Measurements from ENCODE around the gene CEMIP2.

The CEMIP2 gene

DNA sequence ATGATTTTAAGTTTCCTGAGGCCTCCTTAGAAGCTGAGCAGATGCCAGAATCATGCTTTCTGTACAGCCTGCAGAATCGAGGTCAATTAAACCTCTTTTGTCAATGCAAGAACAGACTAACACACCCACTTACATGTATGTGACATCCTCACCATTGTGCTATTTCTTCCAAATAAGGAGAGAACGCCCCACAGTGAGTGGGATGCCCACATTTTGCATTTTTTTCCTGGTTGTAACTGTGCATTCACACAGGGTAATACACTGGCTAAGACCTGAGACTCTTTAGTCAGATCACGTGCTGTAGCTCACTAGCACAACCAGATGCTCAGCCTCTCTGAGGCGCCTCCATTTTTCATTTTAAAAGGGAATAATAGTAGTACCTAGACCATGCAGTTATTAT is 4.4 kb upstream of the CEMIP2 start:
- no peak for DNase-seq

DNA sequence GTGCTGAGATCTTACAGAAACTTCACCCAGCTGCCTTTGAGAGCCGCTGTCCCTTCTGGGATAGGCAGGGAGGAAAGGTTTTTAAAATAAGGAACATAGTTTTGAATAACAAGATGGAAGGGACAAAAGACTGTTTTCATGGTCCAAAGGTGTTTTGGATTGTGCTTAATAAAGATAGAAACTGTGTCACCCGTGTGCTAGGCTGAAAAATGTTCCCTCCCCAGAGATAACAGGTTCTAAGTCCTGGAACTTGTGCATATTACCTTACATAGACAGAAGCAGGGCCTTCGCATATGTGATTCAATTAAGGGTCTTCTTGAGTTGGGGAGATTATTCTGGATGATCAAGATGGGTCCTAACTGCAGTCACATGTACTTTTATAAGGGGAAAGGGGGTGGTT is 1.9 kb upstream of the CEMIP2 start:
- DNase-seq, result no peak

DNA sequence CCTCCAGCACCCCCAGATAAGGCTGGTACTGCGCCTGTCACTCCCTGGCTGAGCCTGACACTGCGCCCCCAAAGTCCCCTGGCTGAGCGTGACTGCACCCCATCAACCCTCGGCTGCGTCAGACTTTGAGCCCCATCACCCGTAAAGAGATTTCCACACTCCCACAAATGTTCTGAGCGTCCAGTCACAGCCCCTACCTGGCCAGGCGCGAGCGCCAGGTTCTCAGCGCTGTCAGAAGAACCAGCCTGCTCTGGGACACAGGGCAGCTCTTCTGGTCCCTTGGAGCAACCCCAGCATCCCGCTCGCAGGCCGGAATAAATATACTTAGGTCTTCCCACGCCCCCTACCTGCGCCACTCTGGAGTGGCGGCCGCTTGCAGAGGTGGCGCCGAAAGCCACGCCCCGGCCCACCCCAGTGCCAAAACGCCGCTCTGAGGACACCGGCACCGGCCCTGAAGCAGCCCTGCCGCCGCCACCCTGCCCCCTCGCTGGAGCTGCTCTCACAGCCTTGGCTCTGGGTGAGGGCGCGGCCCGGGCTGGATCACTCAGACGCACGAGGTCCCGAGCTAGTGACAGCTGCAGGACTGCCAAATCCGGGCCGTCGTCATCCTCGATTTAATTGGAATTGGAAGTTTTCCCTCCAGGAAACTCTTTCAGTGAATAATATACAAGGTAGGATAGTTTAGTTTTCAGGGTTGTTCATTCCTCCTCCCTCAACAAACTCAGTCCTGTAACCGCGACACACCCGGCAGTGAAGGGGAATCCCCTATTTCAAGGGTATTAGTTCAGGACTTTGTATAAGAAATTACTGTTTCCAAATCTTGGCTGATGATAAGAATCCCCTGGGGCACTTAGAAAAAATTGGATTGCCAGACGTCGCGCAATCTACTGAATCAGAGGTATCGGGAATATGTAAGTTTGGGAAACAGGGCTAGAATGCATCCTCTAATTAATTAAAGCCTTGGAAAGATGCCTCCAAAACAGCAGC is 1.2 kb upstream of the CEMIP2 start:
- DNase-seq, result peak; percentile 79

DNA sequence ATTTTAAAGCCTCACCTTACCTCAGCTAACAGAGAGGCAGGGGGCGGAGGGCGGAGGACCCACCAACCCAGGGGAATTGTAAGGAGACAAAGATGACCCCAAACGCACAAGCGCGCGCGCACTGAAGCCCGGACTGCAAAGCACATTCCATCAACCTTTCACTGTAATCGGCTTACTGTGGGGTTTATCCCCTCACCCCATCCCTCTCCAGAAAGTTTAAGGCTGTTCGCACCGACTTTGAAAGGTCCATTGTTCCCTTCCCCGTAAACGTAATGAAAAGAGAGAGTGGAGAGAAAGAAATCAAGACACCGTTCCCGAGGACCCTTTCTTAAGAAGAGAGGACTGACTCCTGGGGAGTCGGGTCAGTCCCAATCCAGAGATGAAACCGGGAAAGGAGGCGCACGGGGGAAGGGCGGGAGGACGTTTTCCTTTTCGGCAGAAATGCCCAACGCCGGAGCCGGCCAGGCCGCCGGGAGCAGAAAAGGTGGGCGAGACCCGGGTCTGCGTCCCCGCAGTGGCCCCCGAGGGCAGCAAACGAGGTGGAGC is 464 bp downstream of the CEMIP2 start:
- no peak for DNase-seq

- no peak for DNase-seq
Observed at GRCh38 chr9:71767163-71767775, 1.0 kb downstream of the CEMIP2 start.

DNA sequence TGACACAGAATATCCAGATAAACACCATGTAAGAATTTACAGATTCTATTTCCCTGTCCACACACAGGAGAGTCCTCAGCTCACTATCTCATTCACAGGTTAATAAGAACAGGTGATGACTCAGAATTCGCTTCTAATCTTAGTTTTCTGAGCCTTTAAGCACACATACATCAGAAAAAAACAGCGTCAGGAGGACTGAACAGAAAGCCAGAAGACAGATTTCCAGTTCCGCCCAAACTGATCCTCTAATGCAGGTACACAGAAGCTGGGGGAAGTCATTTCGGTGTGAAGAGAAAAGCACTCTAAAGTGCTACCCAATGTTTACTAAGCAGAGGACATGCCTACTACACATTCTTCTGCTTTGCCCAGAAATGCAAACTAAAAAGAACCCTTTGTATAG is 1.6 kb downstream of the CEMIP2 start:
- DNase-seq, result no peak

DNA sequence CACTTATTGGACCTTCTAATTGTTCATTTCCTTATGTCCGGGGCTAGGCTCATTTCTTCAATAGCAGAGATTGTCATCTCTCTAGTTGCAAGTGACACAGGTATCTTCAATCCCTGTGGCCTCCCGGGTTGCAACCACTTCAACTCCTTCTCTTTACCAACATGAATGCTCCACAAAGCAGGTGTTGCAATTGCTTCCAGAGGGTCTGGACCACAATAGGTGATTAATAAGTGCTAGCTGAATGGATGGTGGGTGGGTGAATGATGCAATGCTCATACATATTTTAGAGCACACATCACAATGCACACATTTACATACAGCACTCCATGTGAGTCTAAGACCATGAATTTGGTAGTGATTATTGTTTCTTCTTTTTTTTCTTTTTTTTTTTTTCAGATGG is 2.6 kb downstream of the CEMIP2 start:
- DNase-seq, result no peak

GRCh38 chr9:71764891-71765290 is 3.4 kb downstream of the CEMIP2 start:
- no peak for DNase-seq

DNA sequence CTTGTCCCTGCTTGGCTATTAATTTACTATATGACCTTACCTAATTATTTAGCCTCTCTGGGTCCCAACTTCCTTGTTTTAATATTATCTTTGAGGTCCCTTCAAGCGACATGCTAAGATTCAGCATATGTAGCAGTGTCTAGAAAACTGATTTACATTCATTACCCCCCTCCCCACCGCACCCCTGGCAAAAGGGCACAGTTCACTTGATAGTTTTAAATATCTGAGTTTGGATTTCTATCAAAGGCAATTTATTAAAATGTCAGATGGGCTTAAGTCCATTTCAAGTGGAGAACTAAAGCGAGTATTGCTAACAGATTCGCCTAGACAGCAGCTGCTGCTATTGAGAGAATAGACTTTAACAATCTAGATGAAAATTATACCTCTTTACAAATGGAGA is 3.9 kb downstream of the CEMIP2 start:
- DNase-seq, result no peak

- no peak for DNase-seq
Observed at GRCh38 chr9:71763832-71764231, 4.5 kb downstream of the CEMIP2 start.

- DNase-seq, result no peak
Observed at GRCh38 chr9:71762900-71763653, 5.2 kb downstream of the CEMIP2 start.

DNA sequence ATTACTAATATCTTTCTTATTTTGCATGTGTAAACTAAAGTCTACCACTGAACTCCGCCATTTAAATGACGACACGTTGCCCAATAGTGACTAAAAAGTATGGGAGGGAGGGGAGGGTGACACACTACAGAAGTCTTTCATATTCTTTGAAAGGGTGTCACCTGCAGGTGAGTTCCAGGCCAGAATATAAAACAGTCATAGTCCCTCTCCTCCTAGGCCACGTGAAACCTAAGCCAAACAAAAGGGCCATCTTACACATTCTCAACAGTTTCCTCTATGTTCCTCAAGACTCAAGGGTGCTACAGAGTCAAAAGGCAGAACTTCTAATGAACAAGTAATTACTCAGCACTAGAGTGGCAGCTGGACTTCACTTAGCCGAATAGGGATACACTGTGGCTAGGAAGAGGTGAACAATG is 6.4 kb downstream of the CEMIP2 start:
- DNase-seq, result no peak

GRCh38 chr9:71760901-71761300 is 7.4 kb downstream of the CEMIP2 start:
- DNase-seq, result no peak

GRCh38 chr9:71758785-71759184 is 9.5 kb downstream of the CEMIP2 start:
- peak; percentile 76 for DNase-seq

DNA sequence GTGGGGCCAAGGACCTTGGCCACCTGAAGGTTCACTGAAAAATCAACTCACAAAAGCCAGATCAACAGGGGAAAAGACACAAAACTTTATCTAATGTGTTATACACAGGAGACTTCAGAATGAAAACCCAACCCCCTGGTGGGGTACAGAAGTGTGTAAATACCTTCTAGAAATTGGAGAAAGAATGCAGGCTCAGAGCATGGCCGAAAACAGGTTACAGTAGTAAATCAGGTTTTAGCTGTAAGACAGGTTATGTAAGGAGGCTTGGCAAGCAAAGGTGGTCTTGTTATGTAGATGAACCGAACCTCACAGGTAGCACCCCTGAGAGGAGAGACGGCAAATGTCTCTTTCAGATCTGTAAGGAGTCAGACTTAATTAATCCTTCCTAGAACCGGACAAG is 10.0 kb downstream of the CEMIP2 start:
- DNase-seq, result no peak

- DNase-seq, result no peak
Observed at GRCh38 chr9:71756753-71757152, 11.6 kb downstream of the CEMIP2 start.

GRCh38 chr9:71755869-71756268 is 12.4 kb downstream of the CEMIP2 start:
- DNase-seq, result no peak

- no peak for DNase-seq
Observed at GRCh38 chr9:71755230-71755629, 13.1 kb downstream of the CEMIP2 start.

GRCh38 chr9:71754151-71754550 is 14.2 kb downstream of the CEMIP2 start:
- DNase-seq, result no peak

- DNase-seq, result no peak
Observed at GRCh38 chr9:71752928-71753327, 15.4 kb downstream of the CEMIP2 start.

DNA sequence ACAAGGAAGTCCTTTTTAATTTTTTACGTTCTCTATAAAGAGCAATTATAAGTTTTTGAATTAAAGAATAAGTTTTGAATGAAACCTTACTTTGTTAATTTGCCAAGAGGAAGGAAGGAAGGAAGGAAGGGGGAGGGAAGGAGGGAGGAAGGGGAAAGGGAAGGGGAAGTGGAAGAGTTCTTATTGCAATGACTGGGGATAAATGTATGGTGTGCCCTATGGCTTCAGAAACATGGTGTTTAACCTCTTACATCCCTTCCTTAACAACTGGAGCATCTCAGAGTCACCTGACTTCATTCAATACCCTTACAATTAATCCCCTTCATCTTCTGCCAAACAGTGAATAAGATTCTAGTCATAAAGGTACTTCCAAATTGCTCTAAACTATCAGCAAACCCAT is 16.0 kb downstream of the CEMIP2 start:
- no peak for DNase-seq

DNA sequence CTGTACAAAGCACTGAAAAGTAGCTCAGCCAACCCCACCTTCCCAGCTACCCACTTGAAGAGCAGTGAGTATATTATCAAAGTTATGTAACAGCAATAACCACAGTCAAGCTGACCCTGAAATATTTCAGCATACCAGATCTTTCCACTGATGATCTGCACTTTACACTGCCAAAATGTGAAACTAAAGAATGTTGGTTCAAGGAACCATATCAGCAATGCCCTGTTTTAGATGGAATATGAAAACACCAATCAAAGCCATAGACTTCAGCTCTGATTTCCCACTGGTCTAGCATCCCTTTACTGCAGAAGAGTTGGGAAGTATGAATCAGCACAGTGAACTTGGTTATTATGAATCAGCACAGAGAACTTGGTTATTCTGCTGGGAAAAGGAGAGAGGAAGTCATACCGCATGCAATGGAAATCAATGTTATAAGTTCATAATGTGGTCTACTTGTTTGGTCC is 20.0 kb downstream of the CEMIP2 start:
- DNase-seq, result no peak

DNA sequence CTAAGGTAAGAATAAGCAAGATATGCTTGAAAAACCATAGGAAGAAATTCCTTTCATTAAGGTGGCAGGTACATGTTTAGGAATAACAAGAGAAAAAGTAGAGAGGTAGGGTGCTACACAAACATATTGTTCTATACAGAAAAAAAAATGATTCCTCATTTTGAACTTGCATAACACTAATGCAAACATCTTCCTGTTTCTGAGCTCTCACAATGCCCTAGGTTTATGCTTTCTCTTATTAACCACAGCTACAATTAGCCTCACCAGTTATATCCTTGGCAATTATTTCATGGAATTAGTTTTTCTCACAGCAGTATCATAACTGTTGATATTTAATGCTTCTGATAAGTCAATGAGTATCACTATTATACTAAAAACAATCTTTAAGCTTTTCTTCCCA is 20.7 kb downstream of the CEMIP2 start:
- DNase-seq, result no peak

All from COR-L47 (cell line).